Esophagus muscularis mucosa (tissue), 3 donors: ENCODE data around the gene HNF1A.

ENCODE experiments used
- POLR2A ChIP-seq: fragments of 450-650 bp; IDR thresholded peaks from one replicate; pipeline ENCODE4 v1.6.1; 2017; ENCODE audit warnings: antibody characterized with exemption, moderate library complexity, mild to moderate bottlenecking, low read depth
- POLR2AphosphoS5 ChIP-seq, 2 donors: sonication (generic); formaldehyde crosslinking; IDR thresholded peaks; one replicate each; pipeline ENCODE4 v1.6.1; 2017; ENCODE audit warnings: antibody characterized with exemption in 2 of 2
- TF ChIP-seq, protein P1 (sequence below), 3 experiments: fragments of 200-600 bp in 2 of 3; fragments of 450-650 bp in 1 of 3; sonication (generic) in 2 of 3; IDR thresholded peaks; one replicate each; pipeline ENCODE4 v1.5.1; 2017 to 2019; ENCODE audit warnings: antibody characterized with exemption in 3 of 3, mild to moderate bottlenecking in 2 of 3, moderate library complexity in 1 of 3

DNA sequence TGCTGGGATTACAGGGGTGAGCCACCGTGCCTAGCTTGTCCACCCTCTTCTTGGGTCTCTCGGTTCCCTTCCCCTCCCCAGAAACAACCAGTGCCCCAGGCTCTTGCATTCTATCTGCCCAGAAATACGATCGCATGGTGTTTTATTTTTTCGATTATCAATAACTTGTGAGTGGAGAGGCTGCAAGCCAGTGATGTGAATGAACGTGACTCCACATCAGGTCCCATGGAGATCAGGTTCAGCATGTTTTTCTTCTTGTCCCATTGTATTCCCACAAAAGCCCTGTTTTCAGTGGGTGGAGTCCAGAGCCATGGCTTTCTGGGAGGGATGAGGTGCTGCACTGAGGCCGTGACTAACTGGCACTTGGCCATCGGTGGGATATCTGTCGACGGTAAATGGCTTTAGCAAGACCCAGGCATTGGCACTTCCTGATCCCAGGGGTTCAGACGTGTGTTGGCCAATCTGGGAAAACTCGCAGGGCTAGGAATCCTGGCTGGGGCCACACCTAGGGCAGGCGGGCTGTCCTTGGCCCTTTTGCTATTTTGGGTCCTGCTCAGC, 12.7 kb upstream of the HNF1A start:
- TF ChIP-seq POLR2A (no peak), POLR2AphosphoS5 (IDR thresholded peaks at IDR 0.05) (no peak)
- TF ChIP-seq, protein P1, sequence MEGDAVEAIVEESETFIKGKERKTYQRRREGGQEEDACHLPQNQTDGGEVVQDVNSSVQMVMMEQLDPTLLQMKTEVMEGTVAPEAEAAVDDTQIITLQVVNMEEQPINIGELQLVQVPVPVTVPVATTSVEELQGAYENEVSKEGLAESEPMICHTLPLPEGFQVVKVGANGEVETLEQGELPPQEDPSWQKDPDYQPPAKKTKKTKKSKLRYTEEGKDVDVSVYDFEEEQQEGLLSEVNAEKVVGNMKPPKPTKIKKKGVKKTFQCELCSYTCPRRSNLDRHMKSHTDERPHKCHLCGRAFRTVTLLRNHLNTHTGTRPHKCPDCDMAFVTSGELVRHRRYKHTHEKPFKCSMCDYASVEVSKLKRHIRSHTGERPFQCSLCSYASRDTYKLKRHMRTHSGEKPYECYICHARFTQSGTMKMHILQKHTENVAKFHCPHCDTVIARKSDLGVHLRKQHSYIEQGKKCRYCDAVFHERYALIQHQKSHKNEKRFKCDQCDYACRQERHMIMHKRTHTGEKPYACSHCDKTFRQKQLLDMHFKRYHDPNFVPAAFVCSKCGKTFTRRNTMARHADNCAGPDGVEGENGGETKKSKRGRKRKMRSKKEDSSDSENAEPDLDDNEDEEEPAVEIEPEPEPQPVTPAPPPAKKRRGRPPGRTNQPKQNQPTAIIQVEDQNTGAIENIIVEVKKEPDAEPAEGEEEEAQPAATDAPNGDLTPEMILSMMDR (IDR thresholded peaks at IDR 0.05), result no peak
